Lung (tissue), 12 donors: ENCODE data around the gene ATP13A2. TPM values are rescaled to one million over a fixed set of nuclear protein-coding genes. Genes with fewer than 3 reads are reported as not detected.

Source experiments
- ATAC-seq: fragments of 200-7000 bp; cut with Tn5 transposase; one replicate; pipeline ENCODE4 v1.9.1; 2020; ENCODE audit warnings: moderate number of reproducible peaks; ENCODE audit not compliant: insufficient read depth, low FRiP score
- DNase-seq, 3 donors: peaks; one replicate each; pipeline ENCODE4 v3.0.0-alpha.2; 2013 to 2017
- H3K27ac ChIP-seq, 2 donors: one replicate each; pipeline ENCODE4 v1.5.1; 2013; ENCODE audit warnings: mild to moderate bottlenecking in 2 of 2, moderate library complexity in 2 of 2, control low read depth in 1 of 2, inconsistent platforms in 1 of 2, low read depth in 1 of 2, low read length in 1 of 2
- H3K27me3 ChIP-seq, 3 donors: one replicate each; pipeline ENCODE4 v1.5.1; 2013; ENCODE audit warnings: low read length in 2 of 3; ENCODE audit not compliant: control insufficient read depth in 3 of 3, insufficient read depth in 3 of 3
- H3K36me3 ChIP-seq, 4 donors: one replicate each; pipeline ENCODE4 v1.5.1; 2013; ENCODE audit warnings: low read length in 4 of 4, mild to moderate bottlenecking in 1 of 4, moderate library complexity in 1 of 4; ENCODE audit not compliant: control insufficient read depth in 4 of 4, insufficient read depth in 4 of 4
- H3K4me1 ChIP-seq, 5 donors: one replicate each; pipeline ENCODE4 v1.5.1; 2013; ENCODE audit warnings: low read length in 5 of 5, mild to moderate bottlenecking in 2 of 5, moderate library complexity in 1 of 5; ENCODE audit not compliant: control insufficient read depth in 5 of 5, insufficient read depth in 5 of 5
- H3K4me3 ChIP-seq: one replicate; pipeline ENCODE4 v1.5.1; 2013; ENCODE audit warnings: mild to moderate bottlenecking, control low read depth, moderate library complexity
- H3K9ac ChIP-seq, 2 donors: one replicate each; pipeline ENCODE4 v1.5.1; 2013; ENCODE audit warnings: low read length in 2 of 2, control low read depth in 1 of 2; ENCODE audit not compliant: insufficient read depth in 1 of 2
- H3K9me3 ChIP-seq, 4 donors: one replicate each; pipeline ENCODE4 v1.5.1; 2013; ENCODE audit warnings: low read length in 3 of 4, mild to moderate bottlenecking in 1 of 4, moderate library complexity in 1 of 4; ENCODE audit not compliant: control insufficient read depth in 4 of 4, insufficient read depth in 3 of 4
- CTCF ChIP-seq: IDR thresholded peaks from 2 replicates; pipeline ENCODE4 v1.5.1; 2012; ENCODE audit warnings: mild to moderate bottlenecking; ENCODE audit errors: control extremely low read depth, extremely low read depth
- WGBS, 2 donors: extraction: QIAGEN DNeasy Blood & Tissue Kit; methylation state at CpG; one replicate each; pipeline ENCODE4 v1.1.7; 2013; 5-methylcytosine and 5-hydroxymethylcytosine counted together
- polyA plus RNA-seq, 2 donors: library from polyadenylated mRNA; stranded (reverse); fragments of 200-250 nt; gene quantifications; one replicate each; pipeline ENCODE4 v1.2.1, GENCODE V29; 2013
- total RNA-seq, 2 donors: library from RNA; depleted of rRNA in 1 of 2; stranded (reverse); fragments of >200 nt in 1 of 2; gene quantifications; one replicate each; pipeline ENCODE4 v1.2.1, GENCODE V29; 2014 to 2021
- donor health status: control.
- donor health status: control.
- donor health status: Bipolar disorder and iron deficiency.
- donor health status: healthy.
- donor health status: DM: yes; HTN: yes; CAD: no.

Gene ATP13A2
- total and polyA plus RNA-seq, 4 donors, result 20.2 to 50.6 (median 33.3) TPM

GRCh38 chr1:17045150-17045549 lies 33.4 kb upstream of the ATP13A2 start:
- no peak overlapping the region for H3K27ac ChIP-seq
- no peak for DNase-seq
- H3K27me3 ChIP-seq, result no peaks in the 10 kb centered on the region
- H3K9ac ChIP-seq, result no peak overlapping the region
- no peak for ATAC-seq
- 71 to 75% methylated on average over 5 of the region's 5 CpGs for WGBS, 2 donors
- peaks cover 8 to 27% (median 18%) of the 10 kb centered on the region in 4 donors for H3K36me3 ChIP-seq
- no peak overlapping the region for H3K4me3 ChIP-seq
- no peak for TF ChIP-seq CTCF
- peaks cover 0 to 7% (median 0%) of the 10 kb centered on the region in 5 donors for H3K4me1 ChIP-seq
- H3K9me3 ChIP-seq, result no peaks in the 10 kb centered on the region

- Histone ChIP-seq H3K27me3 (no peaks in the 10 kb centered on the region), H3K4me1 (peaks cover 0 to 7% (median 0%) of the 10 kb centered on the region in 5 donors), H3K27ac (no peak overlapping the region), H3K9ac (no peak overlapping the region), H3K4me3 (no peak overlapping the region), H3K36me3 (peaks cover 8 to 22% (median 17%) of the 10 kb centered on the region in 4 donors), H3K9me3 (no peaks in the 10 kb centered on the region)
- ATAC-seq (no peak), DNase-seq (no peak)
- 86 to 91% methylated on average over 5 of the region's 5 CpGs for WGBS, 2 donors
- no peak for TF ChIP-seq CTCF
These were observed 31.9 kb upstream of the ATP13A2 start for GRCh38 chr1:17043676-17044075.

GRCh38 chr1:17040135-17040534 lies 28.4 kb upstream of the ATP13A2 start:
- Histone ChIP-seq H3K27me3 (no peaks in the 10 kb centered on the region), H3K27ac (no peak overlapping the region), H3K36me3 (peaks cover 8 to 22% (median 19%) of the 10 kb centered on the region in 4 donors), H3K4me1 (no peaks in the 10 kb centered on the region), H3K9me3 (no peaks in the 10 kb centered on the region), H3K9ac (no peak overlapping the region), H3K4me3 (no peak overlapping the region)
- DNase-seq (no peak), ATAC-seq (no peak)
- TF ChIP-seq CTCF, result no peak
- 83 to 86% methylated on average over 1 of the region's 1 CpG for WGBS, 2 donors

GRCh38 chr1:17039522-17039921 lies 27.8 kb upstream of the ATP13A2 start:
- H3K4me3 ChIP-seq, result no peak overlapping the region
- no peaks in the 10 kb centered on the region for H3K9me3 ChIP-seq
- WGBS, 2 donors, result 100% methylated on average over 2 of the region's 2 CpGs
- no peak overlapping the region for H3K27ac ChIP-seq
- H3K4me1 ChIP-seq, result no peaks in the 10 kb centered on the region
- H3K27me3 ChIP-seq, result no peaks in the 10 kb centered on the region
- no peak for DNase-seq
- no peak for TF ChIP-seq CTCF
- peaks cover 8 to 22% (median 19%) of the 10 kb centered on the region in 4 donors for H3K36me3 ChIP-seq
- no peak overlapping the region for H3K9ac ChIP-seq
- no peak for ATAC-seq
